Gastroesophageal sphincter (tissue), 3 donors: ENCODE data around the gene SLAIN1.

Experiments
- CTCF ChIP-seq, 4 experiments: fragments of 200-600 bp in 2 of 4; fragments of 450-650 bp in 2 of 4; sonication (generic) in 1 of 4; IDR thresholded peaks; one replicate each; pipeline ENCODE4 v1.5.1; 2017 to 2019; ENCODE audit warnings: antibody characterized with exemption in 4 of 4, mild to moderate bottlenecking in 2 of 4, moderate library complexity in 2 of 4
- EP300 ChIP-seq: sonication (generic); formaldehyde crosslinking; IDR thresholded peaks from one replicate; pipeline ENCODE4 v1.6.1; 2017; ENCODE audit warnings: antibody characterized with exemption, mild to moderate bottlenecking
- POLR2A ChIP-seq, 2 donors: fragments of 450-650 bp; IDR thresholded peaks; one replicate each; pipeline ENCODE4 v1.6.1; 2017; ENCODE audit warnings: antibody characterized with exemption in 2 of 2, mild to moderate bottlenecking in 2 of 2, moderate library complexity in 1 of 2

DNA sequence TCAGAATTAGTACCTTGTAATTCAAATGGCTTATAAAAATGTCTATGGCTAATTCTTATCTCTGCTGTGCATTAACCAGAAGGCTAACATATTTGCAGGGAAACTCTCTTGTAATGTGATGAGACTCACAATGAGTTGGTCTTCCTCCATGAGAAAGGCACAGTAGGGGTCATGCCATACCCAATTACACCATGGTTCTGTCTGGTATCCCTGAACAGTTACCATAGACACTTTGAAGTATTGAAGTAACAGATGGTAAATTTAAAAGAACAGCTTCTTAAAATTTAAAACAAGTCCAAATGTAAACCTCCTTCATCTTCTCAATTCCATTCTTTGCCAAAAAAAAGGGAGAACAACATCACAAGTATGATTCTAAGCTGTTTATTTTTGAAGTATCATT, 22.6 kb upstream of the SLAIN1 start:
- no peak for TF ChIP-seq POLR2A (IDR thresholded peaks at IDR 0.05)
- TF ChIP-seq CTCF (IDR thresholded peaks at IDR 0.05), result no peak
- TF ChIP-seq EP300, result no peak
